Measurements from ENCODE around the gene GORAB. TPM values are rescaled to one million over a fixed set of nuclear protein-coding genes. Genes with fewer than 3 reads are reported as not detected.

The GORAB gene
- total RNA-seq, 1 experiment from 2014 or later: 13.1 TPM

DNA sequence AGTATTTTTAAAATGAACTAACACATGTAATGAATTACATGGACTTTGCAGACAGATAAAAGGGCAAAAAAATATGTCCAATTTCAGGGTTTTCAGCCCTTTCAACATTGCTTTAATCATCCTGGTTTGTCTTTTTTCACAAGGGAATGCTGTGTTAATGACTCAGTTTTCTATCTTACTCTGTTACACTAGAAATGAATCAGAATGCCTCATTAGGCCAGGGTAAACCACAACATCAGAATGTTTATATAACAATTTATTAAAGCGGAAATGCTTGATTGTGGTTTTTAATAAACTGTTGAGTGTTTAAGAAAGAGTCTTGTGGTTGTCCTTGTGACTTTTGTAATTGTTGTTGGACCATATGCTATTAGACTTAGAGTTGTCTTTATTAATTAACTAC lies 13.5 kb downstream of the GORAB start:
- Histone ChIP-seq H3K36me3 (ENCODE audit: insufficient read depth, low read length) (peaks cover 67% of the 10 kb centered on the region), H3K9me2 (replicated peaks; ENCODE audit: insufficient read depth, low read length) (no peaks in the 10 kb centered on the region), H4K20me1 (ENCODE audit: insufficient read depth, low read depth, low read length) (no peaks in the 10 kb centered on the region), H3K27me3 (ENCODE audit: low read length) (no peaks in the 10 kb centered on the region), H2AFZ (ENCODE audit: low read length) (no peak overlapping the region), H3K9ac (ENCODE audit: low read length) (no peak overlapping the region), H3K79me2 (ENCODE audit: low read length) (no peaks in the 10 kb centered on the region), H3K4me2 (ENCODE audit: low read depth, low read length, poor library complexity, severe bottlenecking) (no peak overlapping the region), H3K9me3 (ENCODE audit: low read length) (no peaks in the 10 kb centered on the region), H3K27ac (ENCODE audit: low read length) (no peak overlapping the region), H3K4me3 (ENCODE audit: low read length) (no peak overlapping the region), H3K4me1 (ENCODE audit: low read length) (no peaks in the 10 kb centered on the region)
- DNase-seq: no peak

DNA sequence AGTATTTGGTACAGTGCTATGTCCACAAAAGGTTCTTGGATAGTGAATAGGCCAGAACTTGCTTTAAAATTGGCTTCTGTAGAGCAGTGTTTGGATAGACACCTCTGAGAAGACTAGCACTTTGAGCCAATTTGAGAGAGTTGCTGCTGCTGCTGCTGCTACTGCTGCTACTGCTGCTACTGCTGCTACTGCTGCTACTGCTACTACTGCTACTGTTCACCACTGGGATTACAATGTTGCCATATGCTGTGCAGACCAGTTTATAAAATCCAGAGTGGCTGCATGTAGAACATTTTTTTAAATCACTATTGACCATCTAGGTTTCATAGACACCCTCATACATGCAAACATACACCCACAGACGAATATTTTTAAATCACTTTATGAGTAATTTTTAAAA lies 15.3 kb downstream of the GORAB start:
- Histone ChIP-seq H4K20me1 (ENCODE audit: insufficient read depth, low read depth, low read length) (no peaks in the 10 kb centered on the region), H3K9ac (ENCODE audit: low read length) (no peak overlapping the region), H3K27ac (ENCODE audit: low read length) (no peak overlapping the region), H2AFZ (ENCODE audit: low read length) (no peak overlapping the region), H3K4me2 (ENCODE audit: low read depth, low read length, poor library complexity, severe bottlenecking) (no peak overlapping the region), H3K9me2 (replicated peaks; ENCODE audit: insufficient read depth, low read length) (no peaks in the 10 kb centered on the region), H3K79me2 (ENCODE audit: low read length) (no peaks in the 10 kb centered on the region), H3K36me3 (ENCODE audit: insufficient read depth, low read length) (peaks cover 76% of the 10 kb centered on the region), H3K4me3 (ENCODE audit: low read length) (no peak overlapping the region), H3K9me3 (ENCODE audit: low read length) (no peaks in the 10 kb centered on the region), H3K4me1 (ENCODE audit: low read length) (no peaks in the 10 kb centered on the region), H3K27me3 (ENCODE audit: low read length) (no peaks in the 10 kb centered on the region)
- no peak for DNase-seq

DNA sequence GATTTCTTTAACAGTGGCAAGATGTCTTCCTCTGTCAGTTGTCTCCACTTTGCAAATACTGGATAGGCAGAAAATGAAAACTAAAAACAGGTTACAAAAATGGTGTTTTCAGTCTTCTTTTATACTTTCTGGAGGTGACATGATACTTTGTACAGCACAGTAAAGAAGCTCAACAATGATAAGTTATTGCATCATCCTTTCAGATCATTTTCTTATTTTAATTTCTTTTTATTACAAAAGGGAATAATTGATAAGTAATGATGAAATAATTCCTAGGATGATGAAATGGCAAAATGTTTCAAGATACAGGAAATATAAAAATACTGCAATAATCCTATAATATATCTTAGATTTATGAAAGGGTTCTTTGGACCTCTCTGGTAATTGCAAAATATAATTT lies 16.5 kb downstream of the GORAB start:
- H3K36me3 ChIP-seq (ENCODE audit: insufficient read depth, low read length): peaks cover 72% of the 10 kb centered on the region
- no peaks in the 10 kb centered on the region for H3K27me3 ChIP-seq (ENCODE audit: low read length)
- H4K20me1 ChIP-seq (ENCODE audit: insufficient read depth, low read depth, low read length): no peaks in the 10 kb centered on the region
- no peaks in the 10 kb centered on the region for H3K9me2 ChIP-seq (replicated peaks; ENCODE audit: insufficient read depth, low read length)
- H3K9me3 ChIP-seq (ENCODE audit: low read length): no peaks in the 10 kb centered on the region
- H3K27ac ChIP-seq (ENCODE audit: low read length): no peak overlapping the region
- no peak overlapping the region for H3K4me2 ChIP-seq (ENCODE audit: low read depth, low read length, poor library complexity, severe bottlenecking)
- H3K4me3 ChIP-seq (ENCODE audit: low read length): no peak overlapping the region
- no peak overlapping the region for H3K9ac ChIP-seq (ENCODE audit: low read length)
- no peaks in the 10 kb centered on the region for H3K4me1 ChIP-seq (ENCODE audit: low read length)
- H2AFZ ChIP-seq (ENCODE audit: low read length): no peak overlapping the region
- no peaks in the 10 kb centered on the region for H3K79me2 ChIP-seq (ENCODE audit: low read length)
- no peak for DNase-seq

DNA sequence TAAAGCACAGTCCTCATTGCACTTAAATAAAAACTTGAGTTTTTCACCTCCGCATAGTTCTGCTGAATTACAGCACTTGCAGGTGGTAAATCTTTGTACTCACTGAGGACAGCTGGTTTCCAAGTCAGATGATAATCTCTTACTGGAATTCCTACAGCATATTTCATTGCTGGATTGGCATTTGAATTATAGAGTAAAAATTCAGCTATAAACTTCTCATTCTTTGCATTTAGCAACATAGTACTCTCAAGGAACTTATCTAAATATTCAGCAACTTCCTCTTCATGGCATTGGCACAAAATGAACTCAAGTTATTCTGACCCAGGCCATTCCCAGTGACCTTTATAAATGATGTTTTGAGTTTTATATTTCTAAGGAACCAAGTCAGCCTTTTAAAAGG lies 23.4 kb downstream of the GORAB start:
- Histone ChIP-seq H3K36me3 (ENCODE audit: insufficient read depth, low read length) (peaks cover 21% of the 10 kb centered on the region), H4K20me1 (ENCODE audit: insufficient read depth, low read depth, low read length) (no peaks in the 10 kb centered on the region), H3K9me2 (replicated peaks; ENCODE audit: insufficient read depth, low read length) (no peaks in the 10 kb centered on the region), H3K4me3 (ENCODE audit: low read length) (no peak overlapping the region), H3K27me3 (ENCODE audit: low read length) (no peaks in the 10 kb centered on the region), H3K4me2 (ENCODE audit: low read depth, low read length, poor library complexity, severe bottlenecking) (no peak overlapping the region), H3K9ac (ENCODE audit: low read length) (no peak overlapping the region), H3K79me2 (ENCODE audit: low read length) (no peaks in the 10 kb centered on the region), H3K27ac (ENCODE audit: low read length) (no peak overlapping the region), H3K9me3 (ENCODE audit: low read length) (no peaks in the 10 kb centered on the region), H3K4me1 (ENCODE audit: low read length) (no peaks in the 10 kb centered on the region), H2AFZ (ENCODE audit: low read length) (no peak overlapping the region)
- DNase-seq: no peak

DNA sequence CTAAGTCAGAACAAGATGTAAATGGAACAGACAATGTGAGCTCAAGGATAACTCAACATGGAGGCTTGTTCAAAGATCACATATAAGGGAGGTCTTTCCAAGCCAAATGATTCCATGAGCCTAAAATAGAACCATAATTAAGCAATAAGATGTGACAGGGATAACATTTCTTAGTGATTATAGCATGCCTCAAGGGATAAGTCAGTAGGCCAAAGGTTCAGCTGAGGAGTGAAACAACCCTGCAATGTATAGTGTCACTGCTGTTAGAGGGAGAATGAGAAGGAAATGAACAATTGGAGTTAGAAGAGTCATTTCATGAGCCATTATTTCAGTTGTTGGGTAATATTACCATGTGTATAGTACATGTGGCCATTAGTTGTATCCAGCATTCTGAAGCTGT lies 25.0 kb downstream of the GORAB start:
- no peak overlapping the region for H3K4me3 ChIP-seq (ENCODE audit: low read length)
- no peak overlapping the region for H2AFZ ChIP-seq (ENCODE audit: low read length)
- H3K9me2 ChIP-seq (replicated peaks; ENCODE audit: insufficient read depth, low read length): no peaks in the 10 kb centered on the region
- no peaks in the 10 kb centered on the region for H4K20me1 ChIP-seq (ENCODE audit: insufficient read depth, low read depth, low read length)
- no peaks in the 10 kb centered on the region for H3K4me1 ChIP-seq (ENCODE audit: low read length)
- H3K27ac ChIP-seq (ENCODE audit: low read length): no peak overlapping the region
- no peaks in the 10 kb centered on the region for H3K27me3 ChIP-seq (ENCODE audit: low read length)
- no peak for DNase-seq
- no peak overlapping the region for H3K4me2 ChIP-seq (ENCODE audit: low read depth, low read length, poor library complexity, severe bottlenecking)
- no peak overlapping the region for H3K9ac ChIP-seq (ENCODE audit: low read length)
- H3K36me3 ChIP-seq (ENCODE audit: insufficient read depth, low read length): peaks cover 14% of the 10 kb centered on the region
- H3K79me2 ChIP-seq (ENCODE audit: low read length): no peaks in the 10 kb centered on the region
- H3K9me3 ChIP-seq (ENCODE audit: low read length): no peaks in the 10 kb centered on the region

DNA sequence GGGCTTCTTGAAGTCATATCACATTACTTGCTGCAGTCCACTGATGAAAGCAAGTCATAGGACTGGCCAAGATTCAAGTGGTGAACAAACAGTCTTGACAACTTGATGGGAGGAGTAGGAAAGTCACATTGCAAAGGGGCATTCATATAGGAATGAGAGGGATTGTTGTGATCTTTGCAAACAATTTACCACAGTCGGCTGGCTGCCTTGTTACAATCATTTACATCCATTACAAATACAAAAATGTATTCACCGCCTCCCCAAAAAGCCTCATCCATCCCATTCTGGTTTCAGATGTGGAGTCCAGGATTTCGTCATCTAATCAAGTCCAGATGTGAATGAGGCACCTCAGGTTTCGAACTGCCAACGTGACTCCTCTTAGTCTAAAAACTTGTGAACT lies 26.8 kb downstream of the GORAB start:
- peaks cover 2% of the 10 kb centered on the region; the same call in 1 of the 2 replicates for H3K36me3 ChIP-seq (ENCODE audit: insufficient read depth, low read length)

DNA sequence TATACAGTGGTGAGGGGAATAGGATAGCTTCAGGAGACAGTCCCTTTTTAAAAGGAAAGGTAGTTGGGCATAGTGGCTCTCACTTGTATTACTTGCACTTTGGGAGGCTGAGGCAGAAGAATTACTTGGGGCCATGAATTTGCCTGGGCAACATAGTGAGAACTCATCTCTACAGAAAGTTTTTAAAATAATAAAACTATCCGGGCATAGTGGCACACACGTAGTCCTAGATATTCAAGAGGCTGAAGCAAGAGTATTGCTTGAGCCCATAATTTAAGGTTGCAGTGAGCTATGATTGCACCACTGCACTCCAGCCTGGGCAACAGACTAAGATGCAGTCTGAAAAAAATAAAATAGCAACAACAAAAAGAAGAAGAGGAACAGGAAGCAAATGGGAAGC lies 27.2 kb downstream of the GORAB start:
- H3K4me2 ChIP-seq (ENCODE audit: low read depth, low read length, poor library complexity, severe bottlenecking): no peak overlapping the region
- H4K20me1 ChIP-seq (ENCODE audit: insufficient read depth, low read depth, low read length): no peaks in the 10 kb centered on the region
- H3K9ac ChIP-seq (ENCODE audit: low read length): no peak overlapping the region
- H3K9me3 ChIP-seq (ENCODE audit: low read length): no peaks in the 10 kb centered on the region
- H3K27me3 ChIP-seq (ENCODE audit: low read length): no peaks in the 10 kb centered on the region
- H2AFZ ChIP-seq (ENCODE audit: low read length): no peak overlapping the region
- no peak overlapping the region for H3K27ac ChIP-seq (ENCODE audit: low read length)
- H3K4me3 ChIP-seq (ENCODE audit: low read length): no peak overlapping the region
- DNase-seq: no peak
- H3K9me2 ChIP-seq (replicated peaks; ENCODE audit: insufficient read depth, low read length): no peaks in the 10 kb centered on the region
- H3K79me2 ChIP-seq (ENCODE audit: low read length): no peaks in the 10 kb centered on the region
- no peaks in the 10 kb centered on the region for H3K4me1 ChIP-seq (ENCODE audit: low read length)
- no peaks in the 10 kb centered on the region for H3K36me3 ChIP-seq (ENCODE audit: insufficient read depth, low read length)

More for the DNA sequence above, 26.8 kb downstream of the GORAB start:
- Histone ChIP-seq H3K27me3 (ENCODE audit: low read length) (no peaks in the 10 kb centered on the region), H4K20me1 (ENCODE audit: insufficient read depth, low read depth, low read length) (no peaks in the 10 kb centered on the region), H3K4me3 (ENCODE audit: low read length) (no peak overlapping the region), H3K4me1 (ENCODE audit: low read length) (no peaks in the 10 kb centered on the region), H3K79me2 (ENCODE audit: low read length) (no peaks in the 10 kb centered on the region), H3K4me2 (ENCODE audit: low read depth, low read length, poor library complexity, severe bottlenecking) (no peak overlapping the region), H3K9me3 (ENCODE audit: low read length) (no peaks in the 10 kb centered on the region), H3K9me2 (replicated peaks; ENCODE audit: insufficient read depth, low read length) (no peaks in the 10 kb centered on the region), H2AFZ (ENCODE audit: low read length) (no peak overlapping the region), H3K27ac (ENCODE audit: low read length) (no peak overlapping the region), H3K9ac (ENCODE audit: low read length) (no peak overlapping the region)
- no peak for DNase-seq

DNA sequence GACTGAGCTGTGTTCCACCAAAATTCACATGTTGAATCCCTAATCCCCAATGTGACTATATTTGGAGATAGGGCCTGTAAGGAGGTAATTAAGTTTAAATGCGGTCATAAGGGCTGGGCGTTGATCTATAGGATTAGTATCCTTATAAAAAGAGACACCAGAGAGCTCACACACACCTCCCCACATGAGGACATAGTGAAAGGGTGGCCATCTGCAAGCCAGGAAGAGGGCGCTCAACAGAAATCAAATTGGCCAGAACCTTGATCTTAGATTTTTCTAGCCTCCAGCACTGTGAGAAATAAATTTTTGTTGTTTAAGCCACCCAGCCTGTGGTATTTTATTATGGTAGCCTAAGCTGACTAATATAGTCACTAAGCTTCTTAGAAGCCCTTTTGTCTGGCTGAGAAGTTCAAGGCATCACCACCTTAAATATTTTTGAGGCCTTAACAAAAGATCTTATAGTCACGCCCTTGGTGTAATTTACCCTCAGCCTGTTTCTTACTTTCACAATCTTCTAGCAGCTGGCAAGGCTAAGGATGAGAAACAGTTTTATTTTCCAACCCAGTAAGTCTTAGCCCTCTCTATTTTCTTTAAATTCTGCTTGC lies 28.8 kb downstream of the GORAB start:
- Histone ChIP-seq H3K79me2 (ENCODE audit: low read length) (no peaks in the 10 kb centered on the region), H3K9me2 (replicated peaks; ENCODE audit: insufficient read depth, low read length) (no peaks in the 10 kb centered on the region), H3K27me3 (ENCODE audit: low read length) (no peaks in the 10 kb centered on the region), H3K4me3 (ENCODE audit: low read length) (no peak overlapping the region), H2AFZ (ENCODE audit: low read length) (no peak overlapping the region), H3K4me2 (ENCODE audit: low read depth, low read length, poor library complexity, severe bottlenecking) (no peak overlapping the region), H3K9ac (ENCODE audit: low read length) (no peak overlapping the region), H4K20me1 (ENCODE audit: insufficient read depth, low read depth, low read length) (no peaks in the 10 kb centered on the region), H3K9me3 (ENCODE audit: low read length) (no peaks in the 10 kb centered on the region), H3K4me1 (ENCODE audit: low read length) (no peaks in the 10 kb centered on the region), H3K36me3 (ENCODE audit: insufficient read depth, low read length) (no peaks in the 10 kb centered on the region), H3K27ac (ENCODE audit: low read length) (no peak overlapping the region)
- no peak for DNase-seq

All from Karpas-422 (cell line).